Large intestine (tissue), 3 donors: ENCODE measurements around the gene RASL10B. TPM values are rescaled to one million over a fixed set of nuclear protein-coding genes. Genes with fewer than 3 reads are reported as not detected.
"Not testable (repeated sequence)": the region's sequence is repeated elsewhere in the genome, so short reads cannot be mapped to it uniquely, and the experiment has no call there.

Experiments used
- DNase-seq, 2 donors: peaks; one replicate each; pipeline versions ENCODE4 v3.0.0 to v3.0.0-alpha.2; 2013
- H3K27ac ChIP-seq: one replicate; pipeline ENCODE4 v1.5.1; 2013; ENCODE audit warnings: low read length
- H3K27me3 ChIP-seq: 2 replicates; pipeline ENCODE4 v1.6.1; 2013; ENCODE audit warnings: low read length; ENCODE audit not compliant: control insufficient read depth, insufficient read depth
- H3K36me3 ChIP-seq: 2 replicates; pipeline ENCODE4 v1.6.1; 2013; ENCODE audit warnings: low read length; ENCODE audit not compliant: control insufficient read depth, insufficient read depth
- H3K4me1 ChIP-seq: one replicate; pipeline ENCODE4 v1.6.1; 2013; ENCODE audit warnings: low read length; ENCODE audit not compliant: control insufficient read depth, insufficient read depth
- H3K4me3 ChIP-seq: one replicate; pipeline ENCODE4 v1.5.1; 2013; ENCODE audit warnings: low read length
- H3K9me3 ChIP-seq: one replicate; pipeline ENCODE4 v1.6.1; 2013; ENCODE audit warnings: mild to moderate bottlenecking, low read depth, low read length, moderate library complexity; ENCODE audit not compliant: control insufficient read depth
- WGBS: methylation state at CpG from one replicate; pipeline ENCODE4 v1.1.5; 2013; ENCODE audit warnings: low lambda C conversion rate; ENCODE audit not compliant: insufficient coverage; 5-methylcytosine and 5-hydroxymethylcytosine counted together
- polyA plus RNA-seq: library from polyadenylated mRNA; unstranded; fragments of 120-200 nt; gene quantifications from one replicate; pipeline ENCODE4 v1.2.1, GENCODE V29; 2013

Gene RASL10B
- polyA plus RNA-seq, 1 donor, result 2.9 TPM

GRCh38 chr17:35701491-35701890, 29.9 kb upstream of the RASL10B start:
- no peaks in the 10 kb centered on the region for H3K27me3 ChIP-seq
- H3K9me3 ChIP-seq, result no peaks in the 10 kb centered on the region
- WGBS, result no CpG with 5 or more reads among the region's 5 CpGs
- H3K4me3 ChIP-seq, result no peak overlapping the region
- no peak overlapping the region for H3K27ac ChIP-seq
- H3K4me1 ChIP-seq, result no peaks in the 10 kb centered on the region
- peaks cover 9% of the 10 kb centered on the region for H3K36me3 ChIP-seq
- no peak for DNase-seq

- not testable (repeated sequence) for H3K36me3 ChIP-seq, H3K4me1 ChIP-seq, DNase-seq, H3K4me3 ChIP-seq, H3K9me3 ChIP-seq, H3K27me3 ChIP-seq, H3K27ac ChIP-seq
- WGBS, result no CpG with 5 or more reads among the region's 2 CpGs
These were observed 28.1 kb upstream of the RASL10B start for GRCh38 chr17:35703308-35703707.

GRCh38 chr17:35705230-35705629, 26.2 kb upstream of the RASL10B start:
- Histone ChIP-seq H3K36me3 (peaks cover 9% of the 10 kb centered on the region), H3K27me3 (no peaks in the 10 kb centered on the region), H3K4me1 (no peaks in the 10 kb centered on the region), H3K4me3 (no peak overlapping the region), H3K27ac (no peak overlapping the region), H3K9me3 (no peaks in the 10 kb centered on the region)
- no peak for DNase-seq
- WGBS, result 100% methylated on average over 1 of the region's 1 CpG

GRCh38 chr17:35705705-35706104, 25.7 kb upstream of the RASL10B start:
- Histone ChIP-seq H3K4me3 (no peak overlapping the region), H3K36me3 (peaks cover 12% of the 10 kb centered on the region), H3K9me3 (no peaks in the 10 kb centered on the region), H3K4me1 (no peaks in the 10 kb centered on the region), H3K27me3 (no peaks in the 10 kb centered on the region), H3K27ac (no peak overlapping the region)
- WGBS, result no CpG with 5 or more reads among the region's 5 CpGs
- DNase-seq, result no peak

GRCh38 chr17:35708149-35708548, 23.3 kb upstream of the RASL10B start:
- Histone ChIP-seq H3K4me1 (peaks cover 2% of the 10 kb centered on the region), H3K4me3 (no peak overlapping the region), H3K9me3 (no peaks in the 10 kb centered on the region), H3K27me3 (no peaks in the 10 kb centered on the region), H3K36me3 (peaks cover 18% of the 10 kb centered on the region), H3K27ac (no peak overlapping the region)
- peak in 1 of 2 donors; percentile 24 for DNase-seq
- 92% methylated on average over 2 of the region's 3 CpGs for WGBS

- H3K27ac ChIP-seq, result no peak overlapping the region
- no peak for DNase-seq
These were observed 22.5 kb upstream of the RASL10B start for GRCh38 chr17:35708951-35709350.

GRCh38 chr17:35709874-35710273, 21.6 kb upstream of the RASL10B start:
- peaks cover 2% of the 10 kb centered on the region for H3K4me1 ChIP-seq

More at GRCh38 chr17:35708951-35709350, 22.5 kb upstream of the RASL10B start:
- H3K4me3 ChIP-seq, result no peak overlapping the region
- no CpG with 5 or more reads among the region's 3 CpGs for WGBS
- H3K36me3 ChIP-seq, result peaks cover 25% of the 10 kb centered on the region
- H3K9me3 ChIP-seq, result no peaks in the 10 kb centered on the region
- H3K4me1 ChIP-seq, result peaks cover 2% of the 10 kb centered on the region
- no peaks in the 10 kb centered on the region for H3K27me3 ChIP-seq

GRCh38 chr17:35710950-35711349, 20.5 kb upstream of the RASL10B start:
- no CpG with 5 or more reads among the region's 2 CpGs for WGBS
- no peak overlapping the region for H3K4me3 ChIP-seq
- H3K36me3 ChIP-seq, result peaks cover 38% of the 10 kb centered on the region
- no peak overlapping the region for H3K27ac ChIP-seq
- no peaks in the 10 kb centered on the region for H3K27me3 ChIP-seq
- peaks cover 2% of the 10 kb centered on the region for H3K4me1 ChIP-seq
- DNase-seq, result no peak
- H3K9me3 ChIP-seq, result no peaks in the 10 kb centered on the region

More at GRCh38 chr17:35709874-35710273, 21.6 kb upstream of the RASL10B start:
- no CpG with 5 or more reads among the region's 3 CpGs for WGBS
- H3K27me3 ChIP-seq, result no peaks in the 10 kb centered on the region
- DNase-seq, result no peak
- no peak overlapping the region for H3K4me3 ChIP-seq
- H3K9me3 ChIP-seq, result no peaks in the 10 kb centered on the region
- peaks cover 31% of the 10 kb centered on the region for H3K36me3 ChIP-seq
- no peak overlapping the region for H3K27ac ChIP-seq

GRCh38 chr17:35713069-35713728, 18.2 kb upstream of the RASL10B start:
- Histone ChIP-seq H3K4me1 (peaks cover 2% of the 10 kb centered on the region), H3K27me3 (no peaks in the 10 kb centered on the region), H3K27ac (no peak overlapping the region), H3K4me3 (no peak overlapping the region), H3K36me3 (peaks cover 47% of the 10 kb centered on the region), H3K9me3 (no peaks in the 10 kb centered on the region)
- peak in 1 of 2 donors; percentile 60 for DNase-seq
- no CpG with 5 or more reads among the region's 7 CpGs for WGBS

- Histone ChIP-seq H3K27ac (no peak overlapping the region), H3K27me3 (no peaks in the 10 kb centered on the region), H3K4me3 (no peak overlapping the region), H3K4me1 (peaks cover 2% of the 10 kb centered on the region), H3K9me3 (no peaks in the 10 kb centered on the region), H3K36me3 (peaks cover 43% of the 10 kb centered on the region)
- 60% methylated on average over 1 of the region's 2 CpGs for WGBS
- no peak for DNase-seq
These were observed 16.5 kb upstream of the RASL10B start for GRCh38 chr17:35714988-35715387.

GRCh38 chr17:35715416-35715815, 16.0 kb upstream of the RASL10B start:
- no peak for DNase-seq
- H3K9me3 ChIP-seq, result no peaks in the 10 kb centered on the region
- peaks cover 43% of the 10 kb centered on the region for H3K36me3 ChIP-seq
- H3K27me3 ChIP-seq, result no peaks in the 10 kb centered on the region
- H3K27ac ChIP-seq, result no peak overlapping the region
- peaks cover 2% of the 10 kb centered on the region for H3K4me1 ChIP-seq
- H3K4me3 ChIP-seq, result no peak overlapping the region
